Neural progenitor cell (in vitro differentiated cells): Measurements from ENCODE around the gene GPS1. TPM values are rescaled to one million over a fixed set of nuclear protein-coding genes. Genes with fewer than 3 reads are reported as not detected.

Experiments
- DNase-seq: peaks from one replicate; pipeline ENCODE4 v3.0.0-alpha.2; 2016; ENCODE audit warnings: low spot score
- H2AFZ ChIP-seq: fragments of 200-600 bp; sonication (generic); replicated peaks from 2 replicates; pipeline ENCODE4 v1.6.1; 2016; ENCODE audit warnings: antibody characterized with exemption
- H3F3A ChIP-seq: fragments of 200-600 bp; sonication (generic); 2 replicates; pipeline ENCODE4 v1.6.1; 2016; ENCODE audit warnings: antibody characterized with exemption, low read depth
- H3K27ac ChIP-seq: fragments of 200-600 bp; sonication (generic); 2 replicates; pipeline ENCODE4 v1.5.1; 2016; ENCODE audit warnings: mild to moderate bottlenecking
- H3K27me3 ChIP-seq: fragments of 200-600 bp; sonication (generic); 2 replicates; pipeline ENCODE4 v1.6.1; 2016; ENCODE audit warnings: mild to moderate bottlenecking, moderate library complexity
- H3K36me3 ChIP-seq: fragments of 200-600 bp; sonication (generic); 2 replicates; pipeline ENCODE4 v1.5.1; 2016
- H3K4me1 ChIP-seq: fragments of 200-600 bp; sonication (generic); 2 replicates; pipeline ENCODE4 v1.6.1; 2016; ENCODE audit warnings: mixed run types
- H3K4me2 ChIP-seq: fragments of 200-600 bp; sonication (generic); 2 replicates; pipeline ENCODE4 v1.6.1; 2016
- H3K4me3 ChIP-seq: fragments of 200-600 bp; sonication (generic); 2 replicates; pipeline ENCODE4 v1.5.1; 2016
- H3K79me2 ChIP-seq: fragments of 200-600 bp; sonication (generic); 2 replicates; pipeline ENCODE4 v1.6.1; 2016; ENCODE audit warnings: low read depth
- H3K9ac ChIP-seq: fragments of 200-600 bp; sonication (generic); 2 replicates; pipeline ENCODE4 v1.6.1; 2016
- H3K9me3 ChIP-seq: fragments of 200-600 bp; sonication (generic); 2 replicates; pipeline ENCODE4 v1.5.1; 2016; ENCODE audit warnings: low read depth
- H4K20me1 ChIP-seq: fragments of 200-600 bp; sonication (generic); 2 replicates; pipeline ENCODE4 v1.6.1; 2016; ENCODE audit warnings: low read depth
- H3K27ac Mint-ChIP-seq: 3 replicates; pipeline ENCODE4 v1.8.0; 2021; ENCODE audit warnings: mixed read lengths
- H3K27me3 Mint-ChIP-seq: 2 replicates; pipeline ENCODE4 v1.8.0; 2022; ENCODE audit warnings: low read depth, mild to moderate bottlenecking, inconsistent platforms, moderate library complexity, mixed read lengths; ENCODE audit not compliant: insufficient read depth
- H3K36me3 Mint-ChIP-seq: 3 replicates; pipeline ENCODE4 v1.8.0; 2021; ENCODE audit warnings: mixed read lengths
- H3K4me1 Mint-ChIP-seq: 3 replicates; pipeline ENCODE4 v1.8.0; 2021; ENCODE audit warnings: mixed read lengths
- H3K4me3 Mint-ChIP-seq: 3 replicates; pipeline ENCODE4 v1.8.0; 2021; ENCODE audit warnings: mild to moderate bottlenecking, moderate library complexity, mixed read lengths
- H3K9me3 Mint-ChIP-seq: 3 replicates; pipeline ENCODE4 v1.8.0; 2020; ENCODE audit warnings: mixed read lengths
- EZH2 ChIP-seq: fragments of 200-600 bp; sonication (generic); IDR thresholded peaks from 2 replicates; pipeline ENCODE4 v1.6.1; 2017; ENCODE audit warnings: antibody characterized with exemption, mild to moderate bottlenecking, moderate library complexity
- EZH2phosphoT487 ChIP-seq: fragments of 200-600 bp; sonication (generic); IDR thresholded peaks from 2 replicates; pipeline ENCODE4 v1.6.1; 2017; ENCODE audit warnings: antibody characterized with exemption
- total RNA-seq: library from RNA; depleted of rRNA; stranded (reverse); fragments of >200 nt; gene quantifications from 2 replicates; pipeline ENCODE4 v1.2.3, GENCODE V29; 2015; ENCODE audit warnings: low replicate concordance
- TF ChIP-seq, protein P1 (sequence below): fragments of 200-600 bp; sonication (generic); IDR thresholded peaks from 2 replicates; pipeline ENCODE4 v1.5.1; 2017; ENCODE audit warnings: antibody characterized with exemption, mild to moderate bottlenecking

The GPS1 gene
- total RNA-seq, 1 donor from 2014 or later: 86.6 TPM

GRCh38 chr17:82018152-82018988 lies 33.3 kb upstream of the GPS1 start:
- Mint-ChIP-seq H3K36me3 (no peaks in the 10 kb centered on the region), H3K4me1 (peaks cover 8% of the 10 kb centered on the region), H3K27ac (no peak overlapping the region), H3K9me3 (no peaks in the 10 kb centered on the region), H3K27me3 (peaks cover 3% of the 10 kb centered on the region), H3K4me3 (peak overlapping the region; percentile 60)
- Histone ChIP-seq H3K27ac (no peak overlapping the region), H3K9ac (no peak overlapping the region), H3K36me3 (no peaks in the 10 kb centered on the region), H3K79me2 (peaks cover 15% of the 10 kb centered on the region), H3K4me3 (no peak overlapping the region), H3K9me3 (no peaks in the 10 kb centered on the region), H3F3A (peaks cover 15% of the 10 kb centered on the region), H2AFZ (no peak overlapping the region), H3K4me2 (no peak overlapping the region), H4K20me1 (peaks cover 29% of the 10 kb centered on the region), H3K27me3 (no peaks in the 10 kb centered on the region), H3K4me1 (peaks cover 6% of the 10 kb centered on the region)
- TF ChIP-seq, protein P1, sequence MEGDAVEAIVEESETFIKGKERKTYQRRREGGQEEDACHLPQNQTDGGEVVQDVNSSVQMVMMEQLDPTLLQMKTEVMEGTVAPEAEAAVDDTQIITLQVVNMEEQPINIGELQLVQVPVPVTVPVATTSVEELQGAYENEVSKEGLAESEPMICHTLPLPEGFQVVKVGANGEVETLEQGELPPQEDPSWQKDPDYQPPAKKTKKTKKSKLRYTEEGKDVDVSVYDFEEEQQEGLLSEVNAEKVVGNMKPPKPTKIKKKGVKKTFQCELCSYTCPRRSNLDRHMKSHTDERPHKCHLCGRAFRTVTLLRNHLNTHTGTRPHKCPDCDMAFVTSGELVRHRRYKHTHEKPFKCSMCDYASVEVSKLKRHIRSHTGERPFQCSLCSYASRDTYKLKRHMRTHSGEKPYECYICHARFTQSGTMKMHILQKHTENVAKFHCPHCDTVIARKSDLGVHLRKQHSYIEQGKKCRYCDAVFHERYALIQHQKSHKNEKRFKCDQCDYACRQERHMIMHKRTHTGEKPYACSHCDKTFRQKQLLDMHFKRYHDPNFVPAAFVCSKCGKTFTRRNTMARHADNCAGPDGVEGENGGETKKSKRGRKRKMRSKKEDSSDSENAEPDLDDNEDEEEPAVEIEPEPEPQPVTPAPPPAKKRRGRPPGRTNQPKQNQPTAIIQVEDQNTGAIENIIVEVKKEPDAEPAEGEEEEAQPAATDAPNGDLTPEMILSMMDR: no peak
- TF ChIP-seq EZH2 (no peak), EZH2phosphoT487 (no peak)
- DNase-seq: no peak

DNA sequence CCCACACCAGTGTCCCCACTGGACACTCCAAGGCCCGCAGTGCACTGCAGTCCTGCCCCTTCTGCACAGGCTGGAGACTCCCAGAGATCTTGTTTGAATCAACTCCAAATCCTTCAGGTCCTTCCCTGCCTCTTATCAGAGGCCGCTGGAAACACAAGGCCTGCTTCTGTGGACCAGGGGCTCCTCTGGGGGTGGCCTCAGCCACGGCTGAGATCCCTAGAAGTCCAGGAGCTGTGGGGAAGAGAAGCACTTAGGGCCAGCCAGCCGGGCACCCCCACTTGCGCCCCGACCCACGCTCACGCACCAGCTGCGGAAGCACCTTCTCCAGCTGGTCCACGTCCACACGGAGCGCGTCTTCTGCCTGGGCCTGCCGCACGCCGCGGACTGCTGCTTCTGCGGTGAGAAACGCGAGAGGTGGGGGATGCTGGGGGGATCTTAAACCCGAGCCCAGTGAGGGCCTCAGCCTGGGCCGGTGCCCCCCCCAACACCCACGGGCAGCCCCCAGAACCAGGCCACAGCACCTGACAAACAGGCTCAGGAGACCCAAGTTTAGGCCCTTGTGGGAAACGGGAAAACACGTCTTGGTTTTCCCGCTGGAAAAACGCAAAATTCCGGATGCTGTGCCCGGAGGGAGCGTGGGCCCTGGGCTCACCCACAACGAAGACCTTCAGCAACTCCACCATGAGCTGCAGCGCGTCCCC lies 32.6 kb upstream of the GPS1 start:
- no peak overlapping the region for H3K27ac Mint-ChIP-seq
- H3K9me3 ChIP-seq: no peaks in the 10 kb centered on the region
- no peaks in the 10 kb centered on the region for H3K27me3 ChIP-seq
- TF ChIP-seq EZH2: no peak
- TF ChIP-seq, protein P1: no peak
- H3K9ac ChIP-seq: no peak overlapping the region
- peaks cover 15% of the 10 kb centered on the region for H3F3A ChIP-seq
- H3K4me1 ChIP-seq: peaks cover 10% of the 10 kb centered on the region
- no peaks in the 10 kb centered on the region for H3K36me3 Mint-ChIP-seq
- no peaks in the 10 kb centered on the region for H3K9me3 Mint-ChIP-seq
- no peak for DNase-seq
- no peak overlapping the region for H3K27ac ChIP-seq
- H3K36me3 ChIP-seq: no peaks in the 10 kb centered on the region
- no peak overlapping the region for H3K4me2 ChIP-seq
- peaks cover 29% of the 10 kb centered on the region for H4K20me1 ChIP-seq
- peaks cover 12% of the 10 kb centered on the region for H3K4me1 Mint-ChIP-seq
- no peak overlapping the region for H3K4me3 Mint-ChIP-seq
- peaks cover 20% of the 10 kb centered on the region for H3K79me2 ChIP-seq
- no peak overlapping the region for H2AFZ ChIP-seq
- H3K4me3 ChIP-seq: no peak overlapping the region
- no peaks in the 10 kb centered on the region for H3K27me3 Mint-ChIP-seq

- no peaks in the 10 kb centered on the region for H3K27me3 Mint-ChIP-seq
- H3K9me3 Mint-ChIP-seq: no peaks in the 10 kb centered on the region
- H3K4me1 Mint-ChIP-seq: peaks cover 13% of the 10 kb centered on the region
- H3K4me3 Mint-ChIP-seq: peak overlapping the region; percentile 89
- no peak overlapping the region for H3K27ac ChIP-seq
- H3K4me2 ChIP-seq: no peak overlapping the region
- no peaks in the 10 kb centered on the region for H3K36me3 Mint-ChIP-seq
- TF ChIP-seq EZH2 (no peak), EZH2phosphoT487 (no peak)
- TF ChIP-seq, protein P1: peak; percentile 84
- H3K27ac Mint-ChIP-seq: no peak overlapping the region
- H3K4me3 ChIP-seq: no peak overlapping the region
- H3K4me1 ChIP-seq: peaks cover 11% of the 10 kb centered on the region
- H3F3A ChIP-seq: peaks cover 15% of the 10 kb centered on the region
- H4K20me1 ChIP-seq: peaks cover 29% of the 10 kb centered on the region
- H3K9me3 ChIP-seq: no peaks in the 10 kb centered on the region
- no peak overlapping the region for H3K9ac ChIP-seq
- H3K27me3 ChIP-seq: no peaks in the 10 kb centered on the region
- H3K79me2 ChIP-seq: peaks cover 23% of the 10 kb centered on the region
- DNase-seq: peak; percentile 87
- no peaks in the 10 kb centered on the region for H3K36me3 ChIP-seq
- H2AFZ ChIP-seq: no peak overlapping the region
Measured at GRCh38 chr17:82019690-82020571, 31.8 kb upstream of the GPS1 start.
